Astrocyte of the cerebellum (primary cell): Measurements from ENCODE around the gene EFTUD2.
"Not testable (repeated sequence)": the region's sequence is repeated elsewhere in the genome, so short reads cannot be mapped to it uniquely, and the experiment has no call there.

Experiments used
- DNase-seq: peaks from one replicate; pipeline ENCODE4 v3.0.0-alpha.2; 2011; ENCODE audit warnings: low read depth
- H3K4me3 ChIP-seq: 2 replicates; pipeline ENCODE4 v1.5.1; 2011; ENCODE audit warnings: mild to moderate bottlenecking, low read depth, low read length, moderate library complexity
- CTCF ChIP-seq: IDR thresholded peaks from 2 replicates; pipeline ENCODE4 v1.5.1; 2012; ENCODE audit warnings: low read length, low read depth, moderate library complexity, mild to moderate bottlenecking; ENCODE audit errors: missing control alignments
- in situ Hi-C: cut with HindIII; loops from 2 replicates; pipeline ENCODE4 v1.10.0; 2017; ENCODE audit warnings: low sequenced_read_pairs

EFTUD2 gene

GRCh38 chr17:44899074-44899782 lies at the start of gene EFTUD2:
TSS of gene EFTUD2 (minus strand) at chr17:44899445. CDS start at chr17:44894521, 4,924 bp downstream.
- H3K4me3 ChIP-seq: peak within 1 kb of the TSS; percentile 98
- peak; percentile 59 for DNase-seq
- in situ Hi-C loops: no loop called here
- no peak for TF ChIP-seq CTCF

GRCh38 chr17:44948315-44948795 lies 49.1 kb upstream of the EFTUD2 start:
- H3K4me3 ChIP-seq: peak overlapping the region; percentile 88
- no peak for DNase-seq
- in situ Hi-C loops: no loop called here
- TF ChIP-seq CTCF: no peak

GRCh38 chr17:44947461-44948314 lies 48.4 kb upstream of the EFTUD2 start, which contains the start of gene KIF18B:
TSS of gene KIF18B (minus strand) at chr17:44947773. CDS start at chr17:44936344, 11,429 bp downstream.
- in situ Hi-C loops: no loop called here
- TF ChIP-seq CTCF: no peak
- DNase-seq: peak; percentile 85
- peak within 1 kb of the TSS; percentile 88 for H3K4me3 ChIP-seq

GRCh38 chr17:44945652-44946051 lies 46.4 kb upstream of the EFTUD2 start:
- DNase-seq, H3K4me3 ChIP-seq, in situ Hi-C loops: not testable (repeated sequence)

- in situ Hi-C loops: no loop called here
- no peak overlapping the region for H3K4me3 ChIP-seq
- no peak for TF ChIP-seq CTCF
- no peak for DNase-seq
These were observed 43.2 kb upstream of the EFTUD2 start for GRCh38 chr17:44942456-44942855.

- no peak for DNase-seq
- H3K4me3 ChIP-seq: no peak overlapping the region
- no peak for TF ChIP-seq CTCF
- in situ Hi-C loops: no loop called here
These were observed 42.6 kb upstream of the EFTUD2 start for GRCh38 chr17:44941712-44942331.
